ENCODE measurements around the gene C19orf18. TPM values are rescaled to one million over a fixed set of nuclear protein-coding genes. Genes with fewer than 3 reads are reported as not detected.

The C19orf18 gene
- total and polyA plus RNA-seq, 4 donors, result 0.24 to 2.0 (median 1.3) TPM

DNA sequence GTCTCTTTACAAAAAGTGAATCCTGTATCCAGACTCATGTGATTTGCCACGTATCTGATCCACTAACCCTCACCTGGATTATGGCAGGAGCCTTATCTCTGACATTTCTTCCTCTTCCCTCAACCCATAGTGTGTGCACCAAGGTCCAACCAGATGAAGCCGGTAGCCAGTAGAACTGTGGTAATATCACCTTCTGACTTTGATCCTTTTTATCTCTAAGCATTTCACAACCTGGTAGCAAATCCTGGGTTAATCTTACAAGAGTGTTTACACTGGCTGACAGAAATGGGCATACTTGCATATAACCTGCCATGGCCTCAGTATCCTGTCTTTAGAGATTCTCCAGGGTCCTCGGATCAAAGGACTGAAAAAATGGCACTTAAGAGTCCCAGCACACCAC is 59.8 kb downstream of the C19orf18 start:
- ATAC-seq (ENCODE audit: insufficient read depth, low FRiP score), result no peak
- H3K4me3 ChIP-seq, result no peak overlapping the region
- peak in 1 of 3 donors; percentile 13 for DNase-seq
- TF ChIP-seq, protein P1, sequence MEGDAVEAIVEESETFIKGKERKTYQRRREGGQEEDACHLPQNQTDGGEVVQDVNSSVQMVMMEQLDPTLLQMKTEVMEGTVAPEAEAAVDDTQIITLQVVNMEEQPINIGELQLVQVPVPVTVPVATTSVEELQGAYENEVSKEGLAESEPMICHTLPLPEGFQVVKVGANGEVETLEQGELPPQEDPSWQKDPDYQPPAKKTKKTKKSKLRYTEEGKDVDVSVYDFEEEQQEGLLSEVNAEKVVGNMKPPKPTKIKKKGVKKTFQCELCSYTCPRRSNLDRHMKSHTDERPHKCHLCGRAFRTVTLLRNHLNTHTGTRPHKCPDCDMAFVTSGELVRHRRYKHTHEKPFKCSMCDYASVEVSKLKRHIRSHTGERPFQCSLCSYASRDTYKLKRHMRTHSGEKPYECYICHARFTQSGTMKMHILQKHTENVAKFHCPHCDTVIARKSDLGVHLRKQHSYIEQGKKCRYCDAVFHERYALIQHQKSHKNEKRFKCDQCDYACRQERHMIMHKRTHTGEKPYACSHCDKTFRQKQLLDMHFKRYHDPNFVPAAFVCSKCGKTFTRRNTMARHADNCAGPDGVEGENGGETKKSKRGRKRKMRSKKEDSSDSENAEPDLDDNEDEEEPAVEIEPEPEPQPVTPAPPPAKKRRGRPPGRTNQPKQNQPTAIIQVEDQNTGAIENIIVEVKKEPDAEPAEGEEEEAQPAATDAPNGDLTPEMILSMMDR (IDR thresholded peaks at IDR 0.05; ENCODE audit: control extremely low read depth, extremely low read depth), result no peak
- WGBS, 2 donors, result 77 to 86% methylated on average over 3 of the region's 3 CpGs
- no peaks in the 10 kb centered on the region for H3K27me3 ChIP-seq (ENCODE audit: control insufficient read depth in 3 of 3, insufficient read depth in 3 of 3, low read length in 2 of 3)
- H3K27ac ChIP-seq (ENCODE audit: low read depth in 1 of 2, low read length in 1 of 2), result no peak overlapping the region
- no peak overlapping the region for H3K9ac ChIP-seq (ENCODE audit: insufficient read depth in 1 of 2, low read length in 2 of 2)
- H3K9me3 ChIP-seq (ENCODE audit: control insufficient read depth in 4 of 4, insufficient read depth in 3 of 4, low read length in 3 of 4), result peaks cover 0 to 19% (median 0%) of the 10 kb centered on the region in 4 donors
- H3K36me3 ChIP-seq (ENCODE audit: control insufficient read depth in 4 of 4, insufficient read depth in 4 of 4, low read length in 4 of 4), result peaks cover 3 to 12% (median 11%) of the 10 kb centered on the region in 4 donors
- H3K4me1 ChIP-seq (ENCODE audit: control insufficient read depth in 5 of 5, insufficient read depth in 5 of 5, low read length in 5 of 5), result peaks cover 4 to 13% (median 7%) of the 10 kb centered on the region in 5 donors

Other genes with a start within 250 kb of the C19orf18 start
- 10 to 100 TPM in 1 of 2 donors, 1 to 10 TPM in 1; 9.7 to 17.1 TPM for gene ZNF671, start 246.9 kb downstream of the C19orf18 start, total RNA-seq
- 1 to 10 TPM; 2.4 to 4.8 TPM for gene ZNF671, start 246.9 kb downstream of the C19orf18 start, polyA plus RNA-seq
- gene ZNF776, start 227.7 kb downstream of the C19orf18 start, total RNA-seq, result 10 to 100 TPM; 13.9 to 33.8 TPM
- gene ZNF776, start 227.7 kb downstream of the C19orf18 start, polyA plus RNA-seq, result 1 to 10 TPM; 2.9 to 5.6 TPM
- gene ZNF586, start 204.9 kb downstream of the C19orf18 start, total RNA-seq, result 10 to 100 TPM; 14.8 to 48.1 TPM
- gene ZNF586, start 204.9 kb downstream of the C19orf18 start, polyA plus RNA-seq, result 1 to 10 TPM; 4.8 to 7.4 TPM
- 10 to 100 TPM; 15.1 to 44.1 TPM for gene ZNF552, start 159.6 kb downstream of the C19orf18 start, total RNA-seq
- gene ZNF552, start 159.6 kb downstream of the C19orf18 start, polyA plus RNA-seq, result 1 to 10 TPM; 5.9 to 7.2 TPM
- 10 to 100 TPM; 15.5 to 31.7 TPM for gene ZNF587B, start 144.2 kb downstream of the C19orf18 start, total RNA-seq
- 1 to 10 TPM; 4.0 to 7.3 TPM for gene ZNF587B, start 144.2 kb downstream of the C19orf18 start, polyA plus RNA-seq
- gene ZNF587, start 124.7 kb downstream of the C19orf18 start, total RNA-seq, result 10 to 100 TPM; 20.0 to 44.4 TPM
- gene ZNF587, start 124.7 kb downstream of the C19orf18 start, polyA plus RNA-seq, result 10 to 100 TPM in 1 of 2 donors, 1 to 10 TPM in 1; 6.7 to 11.6 TPM
- gene ZNF814, start 85.5 kb downstream of the C19orf18 start, total RNA-seq, result 10 to 100 TPM; 15.5 to 29.4 TPM
- 1 to 10 TPM; 7.2 to 7.9 TPM for gene ZNF814, start 85.5 kb downstream of the C19orf18 start, polyA plus RNA-seq
- 10 to 100 TPM; 16.6 to 39.0 TPM for gene ZNF417, start 57.9 kb downstream of the C19orf18 start, total RNA-seq
- gene ZNF417, start 57.9 kb downstream of the C19orf18 start, polyA plus RNA-seq, result 1 to 10 TPM; 3.3 to 3.9 TPM
- 10 to 100 TPM in 1 of 2 donors, 1 to 10 TPM in 1; 7.0 to 20.8 TPM for gene ZNF418, start 39.1 kb downstream of the C19orf18 start, total RNA-seq
- gene ZNF418, start 39.1 kb downstream of the C19orf18 start, polyA plus RNA-seq, result 1 to 10 TPM; 1.9 to 2.5 TPM
- gene ZNF256, start 26.8 kb downstream of the C19orf18 start, total RNA-seq, result 1 to 10 TPM; 4.9 to 8.1 TPM
- 1 to 10 TPM; 2.5 to 2.7 TPM for gene ZNF256, start 26.8 kb downstream of the C19orf18 start, polyA plus RNA-seq
- 10 to 100 TPM; 16.9 to 37.9 TPM for gene ZNF606, start 28.3 kb upstream of the C19orf18 start, total RNA-seq
- 1 to 10 TPM; 6.0 to 6.5 TPM for gene ZNF606, start 28.3 kb upstream of the C19orf18 start, polyA plus RNA-seq
- 1 to 10 TPM; 1.1 to 1.7 TPM for gene ZSCAN1, start 59.5 kb upstream of the C19orf18 start, total RNA-seq
- gene ZSCAN1, start 59.5 kb upstream of the C19orf18 start, polyA plus RNA-seq, result under 1 TPM; 0.30 to 0.63 TPM
- gene ZNF135, start 84.7 kb upstream of the C19orf18 start, total RNA-seq, result 10 to 100 TPM in 1 of 2 donors, 1 to 10 TPM in 1; 4.6 to 13.5 TPM
- 1 to 10 TPM; 2.2 to 2.4 TPM for gene ZNF135, start 84.7 kb upstream of the C19orf18 start, polyA plus RNA-seq
- gene ZSCAN18, start 123.7 kb upstream of the C19orf18 start, total RNA-seq, result 100 to 1,000 TPM in 1 of 2 donors, 10 to 100 TPM in 1; 68.7 to 123 TPM
- gene ZSCAN18, start 123.7 kb upstream of the C19orf18 start, polyA plus RNA-seq, result 10 to 100 TPM; 22.1 to 37.4 TPM
- 10 to 100 TPM in 1 of 2 donors, 1 to 10 TPM in 1; 9.0 to 20.0 TPM for gene ZNF329, start 176.3 kb upstream of the C19orf18 start, total RNA-seq
- gene ZNF329, start 176.3 kb upstream of the C19orf18 start, polyA plus RNA-seq, result 1 to 10 TPM; 2.3 to 3.9 TPM
- 10 to 100 TPM; 27.8 to 29.6 TPM for gene ZNF274, start 208.5 kb upstream of the C19orf18 start, total RNA-seq
- 10 to 100 TPM; 10.2 to 24.2 TPM for gene ZNF274, start 208.5 kb upstream of the C19orf18 start, polyA plus RNA-seq

Measured in lung (tissue), 12 donors.